Right atrium auricular region (tissue), 2 donors: Measurements from ENCODE around the gene PLXNA2. TPM values are rescaled to one million over a fixed set of nuclear protein-coding genes. Genes with fewer than 3 reads are reported as not detected.

Source experiments
- DNase-seq: peaks from one replicate; pipeline ENCODE4 v3.0.0-alpha.2; 2019; ENCODE audit warnings: low spot score
- H3K27ac ChIP-seq, 2 donors: fragments of 200-600 bp; sonication (generic); 1 replicate in 1 of 2; 2 replicates in 1 of 2; pipeline ENCODE4 v1.5.1; 2016 to 2019
- H3K27me3 ChIP-seq, 2 donors: fragments of 200-600 bp; sonication (generic); one replicate each; pipeline versions ENCODE4 v1.5.1 to v1.6.0; 2017 to 2019
- H3K36me3 ChIP-seq: fragments of 200-600 bp; sonication (generic); one replicate; pipeline ENCODE4 v1.5.1; 2016
- H3K4me1 ChIP-seq, 2 donors: fragments of 200-600 bp; sonication (generic); one replicate each; pipeline versions ENCODE4 v1.5.1 to v1.6.0; 2017 to 2019
- H3K4me3 ChIP-seq, 2 donors: fragments of 200-600 bp; sonication (generic); 1 replicate in 1 of 2; 2 replicates in 1 of 2; pipeline ENCODE4 v1.5.1; 2017 to 2019; ENCODE audit warnings: mild to moderate bottlenecking in 1 of 2, moderate library complexity in 1 of 2
- H3K9me3 ChIP-seq, 2 donors: fragments of 200-600 bp; sonication (generic); one replicate each; pipeline ENCODE4 v1.5.1; 2019
- CTCF ChIP-seq, 2 donors: fragments of 200-600 bp; sonication (generic); IDR thresholded peaks; one replicate each; pipeline ENCODE4 v1.5.1; 2019; ENCODE audit warnings: antibody characterized with exemption in 2 of 2
- total RNA-seq, 2 donors: library from RNA; depleted of rRNA; stranded (reverse); fragments of >200 nt; gene quantifications; one replicate each; pipeline ENCODE4 v1.1.0, GENCODE V29; 2016

The PLXNA2 gene
- total RNA-seq, 2 donors from 2014 or later: 10.8 to 23.8 TPM

GRCh38 chr1:208089761-208090370 is 154.3 kb downstream of the PLXNA2 start:
- H3K27ac ChIP-seq: peak overlapping the region in 1 of 2 donors; percentile 15
- H3K4me3 ChIP-seq: no peak overlapping the region
- H3K9me3 ChIP-seq: no peaks in the 10 kb centered on the region
- peaks cover 14% of the 10 kb centered on the region for H3K36me3 ChIP-seq
- TF ChIP-seq CTCF (IDR thresholded peaks at IDR 0.05): no peak
- H3K27me3 ChIP-seq: no peaks in the 10 kb centered on the region
- DNase-seq: no peak
- peaks cover 0 to 25% of the 10 kb centered on the region in 2 donors for H3K4me1 ChIP-seq

DNA sequence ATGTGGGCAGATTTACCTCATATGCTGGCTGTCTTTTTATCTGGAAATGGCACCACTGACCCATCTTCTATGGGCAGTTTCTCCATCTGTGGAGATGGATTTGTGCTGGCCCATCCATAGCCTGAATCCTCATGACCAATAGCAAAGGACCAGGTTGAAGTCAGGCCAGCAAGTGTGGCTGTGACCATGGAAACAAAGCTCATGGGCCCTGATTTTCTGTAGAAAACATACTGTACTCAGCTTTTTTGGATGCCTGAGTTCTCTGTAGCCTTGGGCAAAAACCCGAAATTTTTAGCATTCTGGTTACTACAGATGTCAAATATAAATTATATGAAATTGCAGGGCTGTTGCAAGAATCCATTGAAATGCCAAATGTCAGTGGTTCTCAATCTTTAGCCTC is 155.0 kb downstream of the PLXNA2 start:
- peaks cover 19% of the 10 kb centered on the region for H3K36me3 ChIP-seq
- TF ChIP-seq CTCF (IDR thresholded peaks at IDR 0.05): no peak
- no peak for DNase-seq
- no peak overlapping the region for H3K4me3 ChIP-seq
- no peaks in the 10 kb centered on the region for H3K27me3 ChIP-seq
- no peak overlapping the region for H3K27ac ChIP-seq
- H3K4me1 ChIP-seq: peaks cover 0 to 25% of the 10 kb centered on the region in 2 donors
- H3K9me3 ChIP-seq: no peaks in the 10 kb centered on the region

GRCh38 chr1:208088319-208088718 is 155.9 kb downstream of the PLXNA2 start:
- H3K9me3 ChIP-seq: no peaks in the 10 kb centered on the region
- no peak overlapping the region for H3K4me3 ChIP-seq
- DNase-seq: no peak
- H3K27ac ChIP-seq: no peak overlapping the region
- peaks cover 0 to 29% of the 10 kb centered on the region in 2 donors for H3K4me1 ChIP-seq
- H3K27me3 ChIP-seq: no peaks in the 10 kb centered on the region
- no peak for TF ChIP-seq CTCF (IDR thresholded peaks at IDR 0.05)
- peaks cover 21% of the 10 kb centered on the region for H3K36me3 ChIP-seq

- peaks cover 0 to 38% of the 10 kb centered on the region in 2 donors for H3K4me1 ChIP-seq
- peaks cover 13% of the 10 kb centered on the region for H3K36me3 ChIP-seq
- H3K27me3 ChIP-seq: no peaks in the 10 kb centered on the region
- no peaks in the 10 kb centered on the region for H3K9me3 ChIP-seq
- peak overlapping the region; percentile 20 to 28 for H3K27ac ChIP-seq
- no peak for DNase-seq
- H3K4me3 ChIP-seq: no peak overlapping the region
- no peak for TF ChIP-seq CTCF (IDR thresholded peaks at IDR 0.05)
These were observed 158.3 kb downstream of the PLXNA2 start for GRCh38 chr1:208085655-208086515.

- no peaks in the 10 kb centered on the region for H3K9me3 ChIP-seq
- no peak overlapping the region for H3K4me3 ChIP-seq
- H3K27ac ChIP-seq: no peak overlapping the region
- no peak for DNase-seq
- peaks cover 0 to 27% of the 10 kb centered on the region in 2 donors for H3K4me1 ChIP-seq
- H3K36me3 ChIP-seq: peaks cover 13% of the 10 kb centered on the region
- TF ChIP-seq CTCF (IDR thresholded peaks at IDR 0.05): no peak
- no peaks in the 10 kb centered on the region for H3K27me3 ChIP-seq
These were observed 159.4 kb downstream of the PLXNA2 start for GRCh38 chr1:208084764-208085163.
